ENCODE data around the gene MCM3AP.

Gene MCM3AP

GRCh38 chr21:46229923-46230260 is 55.5 kb downstream of the MCM3AP start:
- peaks cover 50% of the 10 kb centered on the region for H3K4me1 ChIP-seq (ENCODE audit: insufficient read depth, low read length)
- H3K36me3 ChIP-seq (ENCODE audit: insufficient read depth, low read length): peaks cover 44% of the 10 kb centered on the region
- H4K20me1 ChIP-seq (ENCODE audit: insufficient read depth, low read length): peaks cover 18% of the 10 kb centered on the region; the same call in 1 of the 2 replicates
- no peaks in the 10 kb centered on the region for H3K9me3 ChIP-seq (ENCODE audit: insufficient read depth, low read length, severe bottlenecking)
- peak overlapping the region; percentile 80 for H3K27ac ChIP-seq (ENCODE audit: low read length)
- no peak for DNase-seq
- no peak for ATAC-seq (ENCODE audit: insufficient read depth, low read depth)
- peak overlapping the region; percentile 93 for H3K4me2 ChIP-seq (ENCODE audit: insufficient read depth, low read length)
- TF ChIP-seq EZH2 (IDR thresholded peaks at IDR 0.05; ENCODE audit: borderline replicate concordance, low read depth, low read length, severe bottlenecking) (no peak), CTCF (IDR thresholded peaks at IDR 0.05; ENCODE audit: borderline replicate concordance, extremely low read depth, low read length, poor library complexity, severe bottlenecking) (no peak)
- H3K9ac ChIP-seq (ENCODE audit: low read depth, low read length): peak overlapping the region; percentile 84
- H3K79me2 ChIP-seq (ENCODE audit: insufficient read depth, low read length): peaks cover 62% of the 10 kb centered on the region
- peak overlapping the region; percentile 91 for H2AFZ ChIP-seq (ENCODE audit: low read depth, low read length)
- no peaks in the 10 kb centered on the region for H3K27me3 ChIP-seq (ENCODE audit: insufficient read depth, low read length, poor library complexity)
- peak overlapping the region; percentile 59 to 90 for H3K4me3 ChIP-seq (ENCODE audit: low read depth in 1 of 2, low read length in 2 of 2)

- Histone ChIP-seq H3K4me2 (ENCODE audit: insufficient read depth, low read length) (peak overlapping the region; percentile 93), H3K36me3 (ENCODE audit: insufficient read depth, low read length) (peaks cover 42% of the 10 kb centered on the region), H3K27ac (ENCODE audit: low read length) (peak overlapping the region; percentile 80), H3K9ac (ENCODE audit: low read depth, low read length) (peak overlapping the region; percentile 84), H3K4me1 (ENCODE audit: insufficient read depth, low read length) (peaks cover 50% of the 10 kb centered on the region), H3K4me3 (ENCODE audit: low read depth in 1 of 2, low read length in 2 of 2) (peak overlapping the region; percentile 59 to 90), H3K79me2 (ENCODE audit: insufficient read depth, low read length) (peaks cover 68% of the 10 kb centered on the region), H3K27me3 (ENCODE audit: insufficient read depth, low read length, poor library complexity) (no peaks in the 10 kb centered on the region), H2AFZ (ENCODE audit: low read depth, low read length) (peak overlapping the region; percentile 91), H4K20me1 (ENCODE audit: insufficient read depth, low read length) (peaks cover 21% of the 10 kb centered on the region; the same call in 1 of the 2 replicates), H3K9me3 (ENCODE audit: insufficient read depth, low read length, severe bottlenecking) (no peaks in the 10 kb centered on the region)
- DNase-seq (peak; percentile 70), ATAC-seq (ENCODE audit: insufficient read depth, low read depth) (peak; percentile 54)
- TF ChIP-seq EZH2 (IDR thresholded peaks at IDR 0.05; ENCODE audit: borderline replicate concordance, low read depth, low read length, severe bottlenecking): no peak
- peak; percentile 72 for TF ChIP-seq CTCF (IDR thresholded peaks at IDR 0.05; ENCODE audit: borderline replicate concordance, extremely low read depth, low read length, poor library complexity, severe bottlenecking)
Observed at GRCh38 chr21:46229133-46229922, 56.1 kb downstream of the MCM3AP start.

GRCh38 chr21:46228345-46229051 is 56.9 kb downstream of the MCM3AP start, which contains the start of gene LSS:
Gene LSS (minus strand): TSS chr21:46228774. CDS start chr21:46228745, 29 bp downstream.
- TF ChIP-seq CTCF (IDR thresholded peaks at IDR 0.05; ENCODE audit: borderline replicate concordance, extremely low read depth, low read length, poor library complexity, severe bottlenecking) (no peak), EZH2 (IDR thresholded peaks at IDR 0.05; ENCODE audit: borderline replicate concordance, low read depth, low read length, severe bottlenecking) (no peak)

More at GRCh38 chr21:46228345-46229051, 56.9 kb downstream of the MCM3AP start, which contains the start of gene LSS:
- H3K27ac ChIP-seq (ENCODE audit: low read length): peak within 1 kb of the TSS; percentile 80
- peak within 1 kb of the TSS; percentile 93 for H3K4me2 ChIP-seq (ENCODE audit: insufficient read depth, low read length)
- H3K4me3 ChIP-seq (ENCODE audit: low read depth in 1 of 2, low read length in 2 of 2): peak within 1 kb of the TSS; percentile 67 to 93
- H3K79me2 ChIP-seq (ENCODE audit: insufficient read depth, low read length): peaks cover 72% of the 10 kb centered on the region
- no peaks in the 10 kb centered on the region for H3K27me3 ChIP-seq (ENCODE audit: insufficient read depth, low read length, poor library complexity)
- H3K9ac ChIP-seq (ENCODE audit: low read depth, low read length): peak within 1 kb of the TSS; percentile 84
- H3K36me3 ChIP-seq (ENCODE audit: insufficient read depth, low read length): peaks cover 34% of the 10 kb centered on the region
- ATAC-seq (ENCODE audit: insufficient read depth, low read depth) (peak; percentile 94), DNase-seq (peak; percentile 99)
- peak within 1 kb of the TSS; percentile 91 for H2AFZ ChIP-seq (ENCODE audit: low read depth, low read length)
- H4K20me1 ChIP-seq (ENCODE audit: insufficient read depth, low read length): peaks cover 18% of the 10 kb centered on the region; the same call in 1 of the 2 replicates
- H3K4me1 ChIP-seq (ENCODE audit: insufficient read depth, low read length): peaks cover 50% of the 10 kb centered on the region
- H3K9me3 ChIP-seq (ENCODE audit: insufficient read depth, low read length, severe bottlenecking): no peaks in the 10 kb centered on the region
